H9 (cell line): ENCODE data around the gene GLCE. TPM values are rescaled to one million over a fixed set of nuclear protein-coding genes. Genes with fewer than 3 reads are reported as not detected.

Experiments used
- DNase-seq: peaks from one replicate; pipeline ENCODE4 v3.0.0-alpha.2; 2017
- H2AFZ ChIP-seq: one replicate; pipeline ENCODE4 v1.6.1; 2013; ENCODE audit warnings: mild to moderate bottlenecking, low read length, control low read depth, moderate library complexity
- H2AK5ac ChIP-seq: 2 replicates; pipeline ENCODE4 v1.6.1; 2013; ENCODE audit warnings: low read length, control low read depth, mixed read lengths; ENCODE audit not compliant: insufficient read length
- H2BK120ac ChIP-seq: one replicate; pipeline ENCODE4 v1.6.1; 2013; ENCODE audit warnings: low read depth, mild to moderate bottlenecking, low read length, control low read depth, inconsistent platforms; ENCODE audit not compliant: poor library complexity, severe bottlenecking
- H2BK12ac ChIP-seq: 2 replicates; pipeline ENCODE4 v1.6.1; 2013; ENCODE audit warnings: low read length, control low read depth, mixed read lengths, low read depth; ENCODE audit not compliant: insufficient read length
- H2BK15ac ChIP-seq: 2 replicates; pipeline ENCODE4 v1.6.1; 2013; ENCODE audit warnings: low read depth, low read length, control low read depth
- H2BK20ac ChIP-seq: one replicate; pipeline ENCODE4 v1.6.1; 2013; ENCODE audit warnings: low read depth, mild to moderate bottlenecking, low read length, control low read depth, inconsistent platforms; ENCODE audit not compliant: poor library complexity, severe bottlenecking
- H2BK5ac ChIP-seq: 2 replicates; pipeline ENCODE4 v1.6.1; 2013; ENCODE audit warnings: low read length, control low read depth, mixed read lengths; ENCODE audit not compliant: insufficient read length
- H3K14ac ChIP-seq: 2 replicates; pipeline ENCODE4 v1.6.1; 2013; ENCODE audit warnings: low read length, control low read depth; ENCODE audit not compliant: insufficient read depth
- H3K18ac ChIP-seq: 2 replicates; pipeline ENCODE4 v1.6.1; 2013; ENCODE audit warnings: low read depth, mild to moderate bottlenecking, mixed read lengths, low read length, control low read depth; ENCODE audit not compliant: insufficient read length
- H3K23ac ChIP-seq: 2 replicates; pipeline ENCODE4 v1.6.1; 2013; ENCODE audit warnings: low read length, control low read depth, mixed read lengths, low read depth; ENCODE audit not compliant: insufficient read length
- H3K23me2 ChIP-seq: 2 replicates; pipeline ENCODE4 v1.6.1; 2013; ENCODE audit warnings: low read depth, mild to moderate bottlenecking, mixed read lengths, low read length, control low read depth; ENCODE audit not compliant: insufficient read length, poor library complexity, severe bottlenecking
- H3K27ac ChIP-seq: 2 replicates; pipeline ENCODE4 v1.5.1; 2013; ENCODE audit warnings: low read length, control low read depth, mixed read lengths, low read depth; ENCODE audit not compliant: insufficient read length
- H3K27me3 ChIP-seq: 2 replicates; pipeline ENCODE4 v1.6.1; 2013; ENCODE audit warnings: low read length, control low read depth, inconsistent platforms; ENCODE audit not compliant: insufficient read depth
- H3K4ac ChIP-seq: 2 replicates; pipeline ENCODE4 v1.6.1; 2013; ENCODE audit warnings: low read depth, mild to moderate bottlenecking, control low read depth, inconsistent platforms, low read length, moderate library complexity
- H3K4me1 ChIP-seq: 2 replicates; pipeline ENCODE4 v1.6.1; 2013; ENCODE audit warnings: low read length, control low read depth, inconsistent platforms; ENCODE audit not compliant: insufficient read depth
- H3K4me2 ChIP-seq: 2 replicates; pipeline ENCODE4 v1.6.1; 2013; ENCODE audit warnings: low read length, control low read depth, mixed read lengths; ENCODE audit not compliant: insufficient read length, insufficient read depth
- H3K56ac ChIP-seq: 2 replicates; pipeline ENCODE4 v1.6.1; 2013; ENCODE audit warnings: low read depth, mild to moderate bottlenecking, mixed read lengths, low read length, control low read depth; ENCODE audit not compliant: insufficient read length
- H3K79me1 ChIP-seq: 2 replicates; pipeline ENCODE4 v1.6.1; 2013; ENCODE audit warnings: low read depth, mild to moderate bottlenecking, moderate library complexity, low read length, control low read depth, inconsistent platforms; ENCODE audit not compliant: insufficient read depth, poor library complexity, severe bottlenecking
- H3K79me2 ChIP-seq: 2 replicates; pipeline ENCODE4 v1.6.1; 2013; ENCODE audit warnings: low read length, control low read depth, inconsistent platforms; ENCODE audit not compliant: insufficient read depth
- H3K9ac ChIP-seq: 2 replicates; pipeline ENCODE4 v1.6.1; 2013; ENCODE audit warnings: low read length, control low read depth, mixed read lengths; ENCODE audit not compliant: insufficient read length; ENCODE audit errors: extremely low read depth
- H3K9me3 ChIP-seq: one replicate; pipeline ENCODE4 v1.6.1; 2013; ENCODE audit warnings: low read depth, low read length, inconsistent platforms; ENCODE audit not compliant: control insufficient read depth
- H3T11ph ChIP-seq: one replicate; pipeline ENCODE4 v1.6.1; 2013; ENCODE audit warnings: mild to moderate bottlenecking, low read length, control low read depth, inconsistent platforms
- H4K20me1 ChIP-seq: one replicate; pipeline ENCODE4 v1.6.1; 2013; ENCODE audit not compliant: control insufficient read depth, insufficient read length, insufficient read depth
- H4K5ac ChIP-seq: 2 replicates; pipeline ENCODE4 v1.6.1; 2013; ENCODE audit warnings: low read depth, mild to moderate bottlenecking, mixed read lengths, low read length, control low read depth; ENCODE audit not compliant: insufficient read length
- H4K8ac ChIP-seq: replicated peaks from 2 replicates; pipeline ENCODE4 v1.6.1; 2013; ENCODE audit warnings: low read length, control low read depth, mixed read lengths, low read depth; ENCODE audit not compliant: insufficient read length
- H4K91ac ChIP-seq: 2 replicates; pipeline ENCODE4 v1.6.1; 2013; ENCODE audit warnings: low read depth, mild to moderate bottlenecking, moderate library complexity, mixed read lengths, low read length, control low read depth; ENCODE audit not compliant: insufficient read length
- H3K27ac Mint-ChIP-seq, 3 experiments: 2 replicates in 2 of 3; 3 replicates in 1 of 3; pipeline ENCODE4 v1.8.0; 2020 to 2021; ENCODE audit warnings: mixed read lengths in 3 of 3, mild to moderate bottlenecking in 1 of 3, moderate library complexity in 1 of 3
- H3K27me3 Mint-ChIP-seq: 2 replicates; pipeline ENCODE4 v1.8.0; 2021; ENCODE audit warnings: low read depth, mild to moderate bottlenecking, moderate library complexity, mixed read lengths
- H3K36me3 Mint-ChIP-seq, 3 experiments: 2 replicates in 2 of 3; 3 replicates in 1 of 3; pipeline ENCODE4 v1.8.0; 2020 to 2021; ENCODE audit warnings: low read depth in 3 of 3, mixed read lengths in 3 of 3; ENCODE audit not compliant: insufficient read depth in 1 of 3
- H3K4me1 Mint-ChIP-seq, 2 experiments: 2 replicates each; pipeline ENCODE4 v1.8.0; 2020; ENCODE audit warnings: mixed read lengths in 2 of 2
- H3K4me3 Mint-ChIP-seq, 2 experiments: 2 replicates in 1 of 2; 3 replicates in 1 of 2; pipeline ENCODE4 v1.8.0; 2020 to 2021; ENCODE audit warnings: mild to moderate bottlenecking in 2 of 2, mixed read lengths in 2 of 2, moderate library complexity in 1 of 2
- H3K9me3 Mint-ChIP-seq, 2 experiments: 2 replicates in 1 of 2; 3 replicates in 1 of 2; pipeline ENCODE4 v1.8.0; 2020; ENCODE audit warnings: mild to moderate bottlenecking in 2 of 2, mixed read lengths in 2 of 2, moderate library complexity in 1 of 2
- CTCF ChIP-seq: fragments of 200-600 bp; sonication (generic); conservative IDR thresholded peaks from 3 replicates; pipeline ENCODE4 v1.8.0; 2021; ENCODE audit warnings: antibody characterized with exemption, mild to moderate bottlenecking
- WGBS: extraction: QIAGEN DNeasy Blood & Tissue Kit; methylation state at CpG from one replicate; pipeline ENCODE4 v1.1.7; 2013; ENCODE audit warnings: missing lambda C conversion rate, low lambda C conversion rate, mixed read lengths; ENCODE audit not compliant: insufficient read length; ENCODE audit errors: extremely low coverage; 5-methylcytosine and 5-hydroxymethylcytosine counted together
- total RNA-seq: library from RNA; stranded (reverse); gene quantifications from 2 replicates; pipeline ENCODE4 v1.2.1, GENCODE V29; 2021

GLCE gene
- total RNA-seq, 1 experiment from 2014 or later: 12.2 TPM

GRCh38 chr15:69244798-69245197, 84.4 kb downstream of the GLCE start:
- Histone ChIP-seq H3K4me1 (no peaks in the 10 kb centered on the region), H3K23me2 (no peaks in the 10 kb centered on the region), H3K79me2 (no peaks in the 10 kb centered on the region), H3K4ac (no peak overlapping the region), H2BK120ac (no peak overlapping the region), H3K23ac (no peak overlapping the region), H3K9me3 (no peaks in the 10 kb centered on the region), H3T11ph (no peak overlapping the region), H3K4me2 (no peak overlapping the region), H2BK5ac (no peak overlapping the region), H2AFZ (no peak overlapping the region), H2BK15ac (no peak overlapping the region), H2BK12ac (no peak overlapping the region), H3K27ac (no peak overlapping the region), H3K27me3 (no peaks in the 10 kb centered on the region), H2BK20ac (no peak overlapping the region), H4K20me1 (no peaks in the 10 kb centered on the region), H4K5ac (no peak overlapping the region), H3K56ac (no peak overlapping the region), H4K91ac (no peak overlapping the region), H2AK5ac (no peak overlapping the region), H3K79me1 (no peaks in the 10 kb centered on the region), H4K8ac (no peak overlapping the region), H3K18ac (no peak overlapping the region), H3K14ac (no peak overlapping the region), H3K9ac (no peak overlapping the region)
- no CpG with 5 or more reads among the region's 2 CpGs for WGBS
- H3K9me3 Mint-ChIP-seq: no peaks in the 10 kb centered on the region
- DNase-seq: no peak
- H3K36me3 Mint-ChIP-seq: peaks cover 0 to 9% (median 3%) of the 10 kb centered on the region in 3 experiments; a peak in 5 of 7 replicates
- 0 out of 4 replicates have a peak, but pooled peaks cover 0 to 7% of the 10 kb centered on the region in 2 experiments for H3K4me1 Mint-ChIP-seq
- no peaks in the 10 kb centered on the region for H3K27me3 Mint-ChIP-seq
- no peak overlapping the region for H3K4me3 Mint-ChIP-seq
- TF ChIP-seq CTCF: no peak
- H3K27ac Mint-ChIP-seq: no peak overlapping the region
